Transverse colon (tissue), 4 donors: ENCODE results near the gene TTLL3.

Experiments used
- CTCF ChIP-seq, 5 experiments: fragments of 200-600 bp in 3 of 5; fragments of 450-650 bp in 2 of 5; sonication (generic) in 3 of 5; IDR thresholded peaks; 1 replicate in 2 of 5; 2 replicates in 3 of 5; pipeline ENCODE4 v1.5.1; 2016 to 2017; ENCODE audit warnings: antibody characterized with exemption in 5 of 5, inconsistent platforms in 3 of 5, mild to moderate bottlenecking in 2 of 5, moderate library complexity in 1 of 5
- POLR2A ChIP-seq: fragments of 450-650 bp; IDR thresholded peaks from one replicate; pipeline ENCODE4 v1.6.1; 2016; ENCODE audit warnings: antibody characterized with exemption, mild to moderate bottlenecking, moderate library complexity
- POLR2AphosphoS5 ChIP-seq, 3 donors: sonication (generic); formaldehyde crosslinking; IDR thresholded peaks; one replicate each; pipeline ENCODE4 v1.6.1; 2016; ENCODE audit warnings: antibody characterized with exemption in 3 of 3

GRCh38 chr3:9831253-9831652, 21.2 kb downstream of the TTLL3 start:
- TF ChIP-seq CTCF (IDR thresholded peaks at IDR 0.05) (no peak), POLR2A (no peak), POLR2AphosphoS5 (IDR thresholded peaks at IDR 0.05) (no peak)
